GM19043 (cell line): ENCODE results near the gene SEMA5B.

Experiments
- ATAC-seq: cut with Tn5 transposase; IDR thresholded peaks from one replicate; pipeline ENCODE4 v1.9.1; 2021; ENCODE audit warnings: low read depth; ENCODE audit not compliant: unreplicated experiment

SEMA5B gene

GRCh38 chr3:122977746-122978466 is 49.7 kb downstream of the SEMA5B start:
- ATAC-seq, result no peak

- ATAC-seq, result peak; percentile 61
These were observed 51.7 kb downstream of the SEMA5B start for GRCh38 chr3:122975924-122976293.

DNA sequence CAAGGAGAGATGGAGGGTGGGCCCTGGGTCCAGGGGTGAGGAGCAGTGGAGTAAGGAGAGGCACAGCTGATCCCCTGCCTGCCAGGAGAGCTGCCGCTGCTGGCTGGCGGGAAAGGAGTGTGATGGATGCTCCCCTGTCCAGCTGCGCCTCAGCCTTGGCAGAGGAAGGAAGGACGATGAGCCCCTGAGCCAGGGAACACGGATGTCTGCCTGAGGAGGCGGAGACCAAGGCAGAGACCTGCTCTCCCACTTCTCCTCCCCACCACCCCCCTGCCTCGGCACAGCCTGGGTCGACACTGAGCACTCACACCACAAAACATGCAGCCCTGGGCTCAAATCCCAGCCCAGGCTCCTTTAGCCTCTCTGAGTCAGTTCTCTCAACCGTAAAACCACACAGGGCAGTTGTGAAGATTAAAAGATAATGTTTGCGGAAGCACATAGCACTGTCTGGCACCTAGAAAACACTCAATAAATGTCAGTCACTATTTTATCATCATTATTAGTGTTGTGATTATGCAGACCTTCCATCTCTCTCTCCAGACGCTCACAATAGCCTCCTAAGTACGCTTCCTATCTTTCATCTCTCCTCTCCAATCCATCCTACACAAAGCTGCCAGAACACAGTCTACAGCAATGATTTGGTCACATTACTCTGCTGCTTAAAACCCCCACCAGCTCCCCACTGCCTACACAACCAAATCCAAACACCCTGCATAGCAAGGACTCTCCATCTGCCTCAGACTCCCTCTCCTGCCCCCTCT is 52.2 kb downstream of the SEMA5B start:
- peak; percentile 57 for ATAC-seq

DNA sequence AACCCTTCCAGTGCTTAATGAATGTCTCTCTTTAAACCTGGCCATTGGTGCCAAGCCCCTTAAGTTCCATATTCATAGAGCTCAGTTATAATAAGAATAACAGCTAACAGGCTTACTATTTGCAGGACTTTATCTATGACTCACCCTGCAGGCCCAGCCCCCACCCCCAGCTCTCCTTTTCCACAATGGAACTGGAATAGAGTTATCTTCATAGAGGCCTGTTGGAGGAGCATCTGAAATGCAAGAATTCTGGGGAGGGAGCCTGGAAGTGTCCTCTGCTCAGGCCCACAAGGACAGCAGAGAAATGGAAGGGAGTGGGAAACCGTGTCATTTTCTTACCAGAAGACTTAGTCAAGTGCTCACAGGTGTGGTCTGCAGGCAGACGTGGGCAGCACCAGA is 52.8 kb downstream of the SEMA5B start:
- ATAC-seq, result no peak

- ATAC-seq, result no peak
These were observed 53.5 kb downstream of the SEMA5B start for GRCh38 chr3:122973893-122974615.

DNA sequence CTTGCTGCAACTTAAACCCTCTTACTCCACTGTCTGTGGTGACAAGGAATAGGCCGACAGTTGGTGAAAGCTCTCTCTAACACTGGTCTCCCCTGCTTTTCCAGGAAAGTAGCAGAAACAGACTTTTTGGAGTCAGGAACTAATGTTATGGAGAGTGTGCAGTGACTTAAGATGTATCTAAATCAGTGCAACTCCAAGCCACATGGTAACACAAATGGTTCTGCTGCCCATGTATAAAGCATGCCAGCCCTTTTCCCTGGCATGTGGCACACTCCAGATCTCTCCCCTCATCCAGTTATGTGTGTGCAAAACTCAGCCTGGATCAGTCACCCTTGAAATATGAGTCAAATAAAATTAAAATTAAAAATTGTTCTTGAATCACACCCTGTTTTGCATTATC is 55.4 kb downstream of the SEMA5B start:
- no peak for ATAC-seq

GRCh38 chr3:122969585-122970469 is 57.7 kb downstream of the SEMA5B start:
- ATAC-seq, result no peak

GRCh38 chr3:122967765-122968164 is 59.8 kb downstream of the SEMA5B start:
- no peak for ATAC-seq

DNA sequence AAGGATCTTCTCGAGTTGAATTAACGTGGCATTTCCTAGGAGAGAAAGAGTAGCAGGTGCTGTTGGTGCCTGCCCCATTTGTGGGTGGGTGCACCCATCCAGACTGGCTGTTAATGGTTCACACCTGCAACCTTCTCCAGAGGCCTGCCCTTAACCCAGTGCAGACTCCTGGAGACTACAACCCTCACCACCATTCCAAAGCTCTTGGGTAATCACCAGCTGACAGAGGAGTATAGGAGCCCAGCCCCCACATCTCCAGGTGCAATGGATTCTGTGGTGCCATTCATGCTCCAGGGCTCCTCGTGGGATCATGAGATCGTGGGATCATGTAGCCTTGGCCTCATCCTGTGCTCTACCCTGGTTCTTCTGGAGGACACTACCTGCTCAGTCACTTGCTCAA is 60.2 kb downstream of the SEMA5B start:
- no peak for ATAC-seq

- no peak for ATAC-seq
These were observed 61.5 kb downstream of the SEMA5B start for GRCh38 chr3:122966045-122966444.

DNA sequence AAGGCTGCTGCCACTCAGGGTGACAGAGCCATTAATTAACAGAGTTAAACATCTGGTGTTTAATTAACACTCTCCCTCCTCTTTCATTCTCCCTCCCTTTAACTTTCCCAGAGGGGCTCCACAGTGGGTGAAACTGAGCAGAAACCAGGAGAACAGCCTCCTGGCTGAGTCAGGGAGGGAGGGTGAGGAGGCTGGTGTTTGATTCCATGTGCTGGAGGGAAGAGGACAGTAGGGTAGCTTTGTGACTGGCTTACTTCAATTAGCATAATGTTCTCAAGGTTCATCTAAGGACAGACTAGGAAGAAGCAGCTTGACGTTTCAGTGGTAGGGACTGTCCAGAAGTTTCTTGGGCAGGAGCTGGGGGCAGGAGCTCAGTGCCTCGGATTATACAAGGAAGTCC is 62.8 kb downstream of the SEMA5B start:
- no peak for ATAC-seq

- no peak for ATAC-seq
These were observed 65.4 kb downstream of the SEMA5B start for GRCh38 chr3:122962149-122962548.

- no peak for ATAC-seq
These were observed 66.4 kb downstream of the SEMA5B start for GRCh38 chr3:122961146-122961545.

- no peak for ATAC-seq
These were observed 66.9 kb downstream of the SEMA5B start for GRCh38 chr3:122960652-122961051.

DNA sequence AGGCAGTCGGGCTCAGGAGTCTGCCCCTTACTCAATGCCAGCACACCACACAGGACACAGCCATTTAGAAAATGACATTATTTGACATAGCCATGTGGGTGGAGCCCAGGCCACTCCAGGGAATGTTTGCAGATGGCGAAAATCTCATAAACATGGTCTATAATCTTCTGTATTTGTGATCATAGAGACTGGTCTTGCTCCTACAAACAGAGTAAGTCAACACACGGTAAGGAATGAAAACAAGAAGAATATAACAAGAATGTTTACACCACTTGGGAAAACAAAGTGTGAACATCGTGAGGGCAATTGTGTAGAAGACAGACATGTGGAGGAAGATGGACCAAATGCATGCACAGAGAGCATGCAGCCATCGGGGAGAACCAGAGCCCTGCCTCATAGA is 68.2 kb downstream of the SEMA5B start:
- no peak for ATAC-seq

DNA sequence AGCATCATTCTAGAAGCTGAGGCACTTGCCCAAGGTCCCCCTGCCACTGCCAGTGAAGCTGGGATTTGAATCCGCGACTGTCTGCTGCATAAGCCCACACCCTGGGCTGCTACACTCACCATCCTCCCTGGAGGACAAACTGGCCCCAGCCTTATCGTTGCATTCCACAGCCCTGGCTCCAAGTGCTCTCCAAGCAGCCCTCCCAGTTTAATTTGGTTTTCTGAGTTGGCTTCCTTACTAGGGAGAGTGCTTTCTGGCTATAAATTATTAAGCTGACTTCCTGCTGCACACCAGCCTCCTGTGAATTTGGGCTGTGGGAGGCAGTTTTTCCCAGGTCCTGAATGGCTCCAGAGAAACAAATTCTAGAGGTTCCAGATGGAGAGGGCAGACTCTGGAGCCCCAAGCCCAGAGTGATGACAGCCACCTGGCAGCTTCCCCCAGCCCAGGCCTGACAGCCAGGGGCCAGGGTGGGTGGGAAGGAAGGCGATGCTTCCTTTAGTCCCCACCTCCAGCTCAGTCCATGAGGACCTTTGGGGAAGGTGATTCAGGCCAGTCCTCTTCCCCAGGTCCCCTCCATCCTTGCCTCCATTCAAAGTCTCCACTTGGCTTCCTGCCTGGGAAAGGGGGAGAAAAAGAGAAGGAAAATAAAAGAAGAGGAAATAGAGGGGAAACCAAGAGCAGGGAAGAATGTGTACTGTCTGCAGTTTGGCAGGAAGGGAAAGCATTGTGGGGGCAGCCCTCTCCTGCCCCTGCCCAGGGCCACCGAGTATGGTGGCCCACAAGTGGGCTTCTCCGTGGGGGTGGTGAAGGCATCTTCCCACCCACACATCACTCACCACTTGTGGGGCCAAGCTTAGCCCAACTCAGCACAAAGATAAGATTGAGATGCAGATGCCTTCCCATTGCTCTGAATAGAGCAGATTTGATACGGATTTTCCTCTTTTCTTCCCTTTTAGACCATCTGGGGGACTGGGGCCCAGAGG is 69.6 kb downstream of the SEMA5B start:
- no peak for ATAC-seq

DNA sequence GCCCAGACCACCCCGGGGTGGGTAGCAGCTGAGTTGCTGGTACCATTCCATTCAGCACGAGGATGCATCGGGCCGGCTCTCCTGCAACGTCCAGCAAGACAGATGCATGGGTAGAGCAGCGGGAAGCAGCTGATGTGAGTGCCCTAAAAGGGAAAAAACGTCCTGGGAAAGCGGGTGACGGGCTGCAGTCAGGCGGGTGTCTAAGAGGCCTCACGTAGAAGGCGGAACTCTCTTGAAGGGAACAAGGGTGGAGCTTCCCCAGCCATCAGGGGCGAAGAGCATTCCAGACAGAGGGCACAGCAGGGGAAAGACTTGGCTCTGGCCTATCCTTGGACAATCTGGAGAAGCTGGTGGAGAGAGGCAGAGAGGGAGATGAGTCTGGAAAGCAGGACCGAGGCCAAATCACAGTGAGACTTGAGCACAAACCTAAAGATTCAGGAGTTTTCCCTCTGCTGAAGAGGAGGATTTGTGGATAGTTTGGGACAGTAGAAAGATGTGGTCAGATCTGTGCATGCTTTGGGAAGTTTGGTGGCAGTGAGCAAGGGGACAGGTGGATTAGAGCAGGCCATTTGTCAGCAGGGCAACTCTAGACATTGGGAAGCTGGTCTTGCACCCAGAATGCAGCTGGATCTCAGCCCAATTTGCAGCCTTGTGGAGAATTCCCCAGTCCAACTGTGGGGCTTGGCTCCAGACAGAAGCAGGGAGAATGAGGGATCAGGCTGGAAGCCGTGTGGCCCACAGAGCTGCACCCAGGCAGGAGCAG is 70.7 kb downstream of the SEMA5B start:
- ATAC-seq, result no peak

DNA sequence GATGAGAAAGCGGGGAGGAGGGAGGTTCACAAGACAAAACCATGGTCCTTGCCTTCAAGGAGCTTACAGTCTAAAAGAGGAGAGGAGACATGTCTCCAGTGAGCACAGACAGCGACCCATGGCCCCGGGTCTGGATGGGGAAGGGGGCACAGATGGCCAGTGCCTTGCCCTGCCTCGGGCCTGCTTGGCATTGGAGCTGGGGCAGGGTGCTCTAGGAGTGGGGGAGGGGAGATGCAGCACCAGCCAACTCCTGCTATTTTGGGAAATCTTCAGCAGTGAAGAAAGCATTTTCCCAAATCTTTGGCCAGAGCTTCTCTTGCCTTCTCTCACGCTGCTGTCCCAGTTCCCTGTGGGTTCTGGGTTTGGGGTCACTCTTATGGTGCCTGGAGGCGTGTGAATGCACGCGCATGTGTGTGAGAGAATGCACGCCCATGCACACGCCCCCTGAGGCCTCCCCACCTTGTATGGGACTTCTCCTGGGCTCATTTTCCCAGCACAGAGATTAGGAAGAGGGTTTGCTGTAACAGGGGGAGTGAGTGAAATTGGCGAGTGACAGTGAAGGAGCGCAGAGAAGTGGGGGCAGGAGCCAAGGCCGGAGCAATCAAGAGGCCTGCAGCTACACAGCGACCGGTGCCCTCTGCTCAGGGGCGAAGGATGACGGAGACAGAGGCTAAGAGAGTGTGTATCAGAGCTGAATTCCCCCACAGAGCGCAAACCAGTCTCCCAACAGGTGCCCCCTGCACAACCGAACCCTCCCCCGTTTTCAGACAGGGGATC is 71.5 kb downstream of the SEMA5B start:
- no peak for ATAC-seq
